ENCODE measurements around the gene FHOD3.

Gene FHOD3

DNA sequence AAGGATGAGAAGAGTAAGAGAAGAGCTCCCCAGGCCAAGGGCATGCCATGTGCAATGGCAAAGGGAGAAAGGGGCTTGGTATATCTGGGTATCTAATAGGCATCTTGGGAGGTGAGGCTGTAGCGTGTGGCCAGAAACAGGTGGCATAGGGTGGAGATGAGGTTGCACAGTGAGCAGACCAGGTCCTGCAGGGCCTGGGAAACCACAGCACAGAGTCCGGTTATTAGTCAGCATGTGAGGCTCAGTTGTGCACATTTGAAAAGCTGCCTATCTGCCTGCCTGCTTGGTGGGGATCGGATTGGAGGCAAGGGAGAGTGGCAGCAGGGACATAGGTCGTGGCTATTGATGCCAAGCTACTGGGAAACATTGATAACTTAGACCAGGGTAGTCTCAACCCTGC, 340.7 kb downstream of the FHOD3 start:
- H3K4me3 ChIP-seq (ENCODE audit: low read depth, low read length) = no peak overlapping the region
- TF ChIP-seq, protein P1, sequence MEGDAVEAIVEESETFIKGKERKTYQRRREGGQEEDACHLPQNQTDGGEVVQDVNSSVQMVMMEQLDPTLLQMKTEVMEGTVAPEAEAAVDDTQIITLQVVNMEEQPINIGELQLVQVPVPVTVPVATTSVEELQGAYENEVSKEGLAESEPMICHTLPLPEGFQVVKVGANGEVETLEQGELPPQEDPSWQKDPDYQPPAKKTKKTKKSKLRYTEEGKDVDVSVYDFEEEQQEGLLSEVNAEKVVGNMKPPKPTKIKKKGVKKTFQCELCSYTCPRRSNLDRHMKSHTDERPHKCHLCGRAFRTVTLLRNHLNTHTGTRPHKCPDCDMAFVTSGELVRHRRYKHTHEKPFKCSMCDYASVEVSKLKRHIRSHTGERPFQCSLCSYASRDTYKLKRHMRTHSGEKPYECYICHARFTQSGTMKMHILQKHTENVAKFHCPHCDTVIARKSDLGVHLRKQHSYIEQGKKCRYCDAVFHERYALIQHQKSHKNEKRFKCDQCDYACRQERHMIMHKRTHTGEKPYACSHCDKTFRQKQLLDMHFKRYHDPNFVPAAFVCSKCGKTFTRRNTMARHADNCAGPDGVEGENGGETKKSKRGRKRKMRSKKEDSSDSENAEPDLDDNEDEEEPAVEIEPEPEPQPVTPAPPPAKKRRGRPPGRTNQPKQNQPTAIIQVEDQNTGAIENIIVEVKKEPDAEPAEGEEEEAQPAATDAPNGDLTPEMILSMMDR (IDR thresholded peaks at IDR 0.05; ENCODE audit: insufficient read depth, low read depth, low read length, missing control alignments) = no peak
- DNase-seq (ENCODE audit: low read depth) = peak; percentile 95

DNA sequence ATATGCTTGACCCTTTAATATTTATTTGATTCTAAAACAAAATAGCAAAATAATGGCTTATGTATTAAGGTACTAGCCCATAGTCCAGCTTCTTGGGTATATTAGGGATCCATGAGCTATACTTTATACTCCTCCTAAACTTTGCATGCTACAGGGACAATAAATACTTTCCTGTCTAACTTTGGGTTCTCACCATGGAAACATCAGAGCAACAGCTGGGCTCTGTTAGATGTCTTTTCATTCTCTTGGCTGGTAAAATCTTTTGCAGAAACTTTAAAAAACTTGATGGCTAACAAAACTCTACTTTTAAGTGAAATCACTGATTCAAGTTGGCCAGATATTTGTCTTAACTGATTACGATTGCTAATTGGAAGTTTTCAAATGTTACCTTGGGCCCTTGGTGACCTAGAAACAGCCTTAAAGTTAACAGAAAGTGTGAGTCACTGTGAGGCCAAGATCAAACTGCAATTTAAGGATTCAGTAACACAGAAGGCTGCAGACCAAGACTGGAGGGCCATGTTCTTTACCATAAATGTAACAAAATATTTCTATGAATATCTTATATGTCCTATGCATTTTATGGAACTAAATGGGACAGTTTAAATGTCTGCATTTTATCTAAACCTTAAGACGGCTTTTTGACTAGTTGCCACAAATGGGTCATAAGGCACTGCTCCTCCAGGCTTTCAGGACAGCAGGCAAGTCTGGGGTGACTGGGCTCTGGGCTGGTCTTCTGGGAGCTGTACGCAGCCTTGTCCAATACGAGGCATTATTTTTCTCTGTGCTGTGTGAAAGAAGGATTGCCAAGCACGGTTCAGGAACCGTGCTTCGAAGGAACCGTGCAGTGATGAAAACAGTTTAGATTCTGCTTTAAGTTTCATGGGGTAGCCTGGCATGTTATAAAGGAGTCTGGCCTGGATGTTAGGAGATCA, 342.8 kb downstream of the FHOD3 start:
- DNase-seq (ENCODE audit: low read depth) = no peak
- H3K4me3 ChIP-seq (ENCODE audit: low read depth, low read length) = no peak overlapping the region
- TF ChIP-seq, protein P1 (IDR thresholded peaks at IDR 0.05; ENCODE audit: insufficient read depth, low read depth, low read length, missing control alignments) = no peak

DNA sequence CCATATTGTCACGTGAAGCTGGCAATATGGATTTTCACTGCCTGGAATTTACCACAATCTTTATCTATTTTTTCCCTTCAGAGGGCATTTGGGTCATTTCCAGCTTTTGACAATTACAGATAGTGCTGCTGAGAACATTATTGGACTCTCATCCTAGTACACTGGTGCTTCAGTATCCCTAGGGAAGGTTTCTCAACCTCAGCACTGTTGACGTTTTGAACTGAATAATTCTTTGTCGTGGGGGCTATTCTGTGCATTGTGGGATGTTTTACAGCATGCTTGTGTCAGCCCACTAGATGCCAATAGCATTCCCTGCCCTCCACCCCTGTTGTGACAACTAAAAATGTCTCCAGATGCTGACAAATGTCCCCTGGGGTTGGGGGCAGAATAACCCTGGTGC, 345.5 kb downstream of the FHOD3 start:
- TF ChIP-seq, protein P1 (IDR thresholded peaks at IDR 0.05; ENCODE audit: insufficient read depth, low read depth, low read length, missing control alignments) = no peak
- H3K4me3 ChIP-seq (ENCODE audit: low read depth, low read length) = no peak overlapping the region
- DNase-seq (ENCODE audit: low read depth) = no peak

- TF ChIP-seq, protein P1 (IDR thresholded peaks at IDR 0.05; ENCODE audit: insufficient read depth, low read depth, low read length, missing control alignments) = no peak
- H3K4me3 ChIP-seq (ENCODE audit: low read depth, low read length) = no peak overlapping the region
- no peak for DNase-seq (ENCODE audit: low read depth)
Measured at GRCh38 chr18:36648803-36649202, 351.3 kb downstream of the FHOD3 start.

DNA sequence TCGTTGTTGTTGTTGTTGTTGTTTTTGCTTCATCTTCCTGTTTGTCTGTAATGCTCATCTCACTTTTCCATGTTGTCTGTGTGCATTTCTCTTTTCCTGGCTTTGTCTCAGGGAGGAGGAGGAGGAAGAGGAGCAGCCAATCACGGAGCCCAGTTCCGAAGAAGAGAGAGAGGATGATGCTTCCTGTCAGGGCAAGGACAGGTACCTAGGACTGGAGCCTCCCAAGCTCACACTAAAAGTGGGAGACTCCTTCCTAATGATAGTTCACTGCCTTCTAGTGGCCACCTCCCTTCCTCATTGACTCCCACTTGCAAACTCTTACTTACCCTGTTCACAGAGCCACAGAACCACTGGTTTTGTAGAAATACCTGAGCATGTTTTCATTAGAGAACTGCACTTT, 351.7 kb downstream of the FHOD3 start:
- DNase-seq (ENCODE audit: low read depth) = no peak
- TF ChIP-seq, protein P1 (IDR thresholded peaks at IDR 0.05; ENCODE audit: insufficient read depth, low read depth, low read length, missing control alignments) = no peak
- H3K4me3 ChIP-seq (ENCODE audit: low read depth, low read length) = no peak overlapping the region

- H3K4me3 ChIP-seq (ENCODE audit: low read depth, low read length) = no peak overlapping the region
- TF ChIP-seq, protein P1 (IDR thresholded peaks at IDR 0.05; ENCODE audit: insufficient read depth, low read depth, low read length, missing control alignments) = no peak
- DNase-seq (ENCODE audit: low read depth) = no peak
Measured at GRCh38 chr18:36650266-36650665, 352.8 kb downstream of the FHOD3 start.
